OCI-LY7 (cell line): Measurements from ENCODE around the gene RCOR1.

Experiments
- CTCF ChIP-seq: fragments of 200-600 bp; sonication (generic); conservative IDR thresholded peaks from 2 replicates; pipeline ENCODE4 v1.5.1; 2014; ENCODE audit warnings: mild to moderate bottlenecking, antibody characterized with exemption, low read length, moderate library complexity, mixed read lengths
- EZH2phosphoT487 ChIP-seq: fragments of 200-600 bp; sonication (generic); IDR thresholded peaks from 2 replicates; pipeline ENCODE4 v1.6.1; 2018; ENCODE audit warnings: low read depth, borderline replicate concordance, mild to moderate bottlenecking, mixed run types, antibody characterized with exemption, low read length, moderate library complexity, mixed read lengths

GRCh38 chr14:102610968-102611811, 18.7 kb downstream of the RCOR1 start:
- TF ChIP-seq CTCF (no peak), EZH2phosphoT487 (no peak)
